DOHH2 (cell line): ENCODE data around the gene CDH2.

ENCODE experiments used
- EZH2phosphoT487 ChIP-seq: fragments of 200-600 bp; sonication (generic); IDR thresholded peaks from 2 replicates; pipeline ENCODE4 v1.6.1; 2017; ENCODE audit warnings: borderline replicate concordance, mild to moderate bottlenecking, antibody characterized with exemption, low read length, moderate library complexity, mixed read lengths
- TF ChIP-seq, protein P1 (sequence below): fragments of 200-600 bp; sonication (generic); IDR thresholded peaks from one replicate; pipeline ENCODE4 v1.5.1; 2014; ENCODE audit warnings: antibody characterized with exemption, mild to moderate bottlenecking, low read depth, low read length; ENCODE audit not compliant: poor library complexity, severe bottlenecking

- TF ChIP-seq, protein P1, sequence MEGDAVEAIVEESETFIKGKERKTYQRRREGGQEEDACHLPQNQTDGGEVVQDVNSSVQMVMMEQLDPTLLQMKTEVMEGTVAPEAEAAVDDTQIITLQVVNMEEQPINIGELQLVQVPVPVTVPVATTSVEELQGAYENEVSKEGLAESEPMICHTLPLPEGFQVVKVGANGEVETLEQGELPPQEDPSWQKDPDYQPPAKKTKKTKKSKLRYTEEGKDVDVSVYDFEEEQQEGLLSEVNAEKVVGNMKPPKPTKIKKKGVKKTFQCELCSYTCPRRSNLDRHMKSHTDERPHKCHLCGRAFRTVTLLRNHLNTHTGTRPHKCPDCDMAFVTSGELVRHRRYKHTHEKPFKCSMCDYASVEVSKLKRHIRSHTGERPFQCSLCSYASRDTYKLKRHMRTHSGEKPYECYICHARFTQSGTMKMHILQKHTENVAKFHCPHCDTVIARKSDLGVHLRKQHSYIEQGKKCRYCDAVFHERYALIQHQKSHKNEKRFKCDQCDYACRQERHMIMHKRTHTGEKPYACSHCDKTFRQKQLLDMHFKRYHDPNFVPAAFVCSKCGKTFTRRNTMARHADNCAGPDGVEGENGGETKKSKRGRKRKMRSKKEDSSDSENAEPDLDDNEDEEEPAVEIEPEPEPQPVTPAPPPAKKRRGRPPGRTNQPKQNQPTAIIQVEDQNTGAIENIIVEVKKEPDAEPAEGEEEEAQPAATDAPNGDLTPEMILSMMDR = no peak
- TF ChIP-seq EZH2phosphoT487 = no peak
Measured at GRCh38 chr18:27970321-27970720, 206.6 kb downstream of the CDH2 start.
